ENCODE measurements around the gene IFT57. TPM values are rescaled to one million over a fixed set of nuclear protein-coding genes. Genes with fewer than 3 reads are reported as not detected.

Gene IFT57
- polyA plus RNA-seq, 1 donor (not counting 4 experiments of a cell fraction or from before 2014, with no cell fraction given): 47.6 TPM

- Histone ChIP-seq H3K27ac (ENCODE audit: control insufficient read depth, insufficient read depth, low read length) (no peak overlapping the region), H3K4me1 (ENCODE audit: control insufficient read depth, extremely low read depth, insufficient read depth, low read length) (no peaks in the 10 kb centered on the region), H2AFZ (ENCODE audit: control insufficient read depth, low read length) (no peak overlapping the region), H3K4me2 (ENCODE audit: control insufficient read depth, extremely low read depth, insufficient read depth, low read depth, low read length) (no peak overlapping the region), H3K36me3 (ENCODE audit: control insufficient read depth in 2 of 2, extremely low read depth in 1 of 2, insufficient read depth in 2 of 2, low read length in 2 of 2) (no peaks in the 10 kb centered on the region), H3K4me3 (ENCODE audit: control insufficient read depth in 2 of 3, extremely low read depth in 1 of 3, insufficient read depth in 2 of 3, low read depth in 1 of 3, low read length in 3 of 3) (no peak overlapping the region), H3K9me1 (ENCODE audit: control insufficient read depth, extremely low read depth, insufficient read depth, low read length) (no peaks in the 10 kb centered on the region), H4K20me1 (ENCODE audit: control insufficient read depth, extremely low read depth, insufficient read depth, low read length) (no peaks in the 10 kb centered on the region), H3K9me3 (ENCODE audit: control insufficient read depth, low read depth, low read length) (no peaks in the 10 kb centered on the region), H3K79me2 (ENCODE audit: control insufficient read depth, insufficient read depth, low read length) (no peaks in the 10 kb centered on the region), H3K9ac (ENCODE audit: control insufficient read depth, extremely low read depth, insufficient read depth, low read length) (no peak overlapping the region), H3K27me3 (ENCODE audit: control insufficient read depth, extremely low read depth, insufficient read depth, low read length) (no peaks in the 10 kb centered on the region)
- no peak for FAIRE-seq
- DNase-seq (ENCODE audit: low read depth, low spot score): no peak
- dilution Hi-C loops (cut with MboI; ENCODE audit: extremely low pct_ligation_motif_present, low sequenced_read_pairs): no loop called here
- TF ChIP-seq CTCF (optimal IDR thresholded peaks at IDR 0.05 in 1 of 3, IDR thresholded peaks at IDR 0.05 in 1 of 3, conservative IDR thresholded peaks at IDR 0.05 in 1 of 3; ENCODE audit: extremely low read depth in 1 of 3, insufficient read depth in 2 of 3, low read length in 3 of 3): no peak
- TF ChIP-seq EZH2 (IDR thresholded peaks at IDR 0.05; ENCODE audit: low read length): no peak
Observed at GRCh38 chr3:108239082-108239481, 16.9 kb upstream of the IFT57 start.

- dilution Hi-C loops (cut with MboI; ENCODE audit: extremely low pct_ligation_motif_present, low sequenced_read_pairs): no loop called here
- Histone ChIP-seq H3K27ac (ENCODE audit: control insufficient read depth, insufficient read depth, low read length) (no peak overlapping the region), H2AFZ (ENCODE audit: control insufficient read depth, low read length) (no peak overlapping the region), H3K79me2 (ENCODE audit: control insufficient read depth, insufficient read depth, low read length) (no peaks in the 10 kb centered on the region), H4K20me1 (ENCODE audit: control insufficient read depth, extremely low read depth, insufficient read depth, low read length) (no peaks in the 10 kb centered on the region), H3K27me3 (ENCODE audit: control insufficient read depth, extremely low read depth, insufficient read depth, low read length) (no peaks in the 10 kb centered on the region), H3K36me3 (ENCODE audit: control insufficient read depth in 2 of 2, extremely low read depth in 1 of 2, insufficient read depth in 2 of 2, low read length in 2 of 2) (no peaks in the 10 kb centered on the region), H3K4me1 (ENCODE audit: control insufficient read depth, extremely low read depth, insufficient read depth, low read length) (no peaks in the 10 kb centered on the region), H3K9me1 (ENCODE audit: control insufficient read depth, extremely low read depth, insufficient read depth, low read length) (no peaks in the 10 kb centered on the region), H3K9me3 (ENCODE audit: control insufficient read depth, low read depth, low read length) (no peaks in the 10 kb centered on the region), H3K9ac (ENCODE audit: control insufficient read depth, extremely low read depth, insufficient read depth, low read length) (no peak overlapping the region), H3K4me3 (ENCODE audit: control insufficient read depth in 2 of 3, extremely low read depth in 1 of 3, insufficient read depth in 2 of 3, low read depth in 1 of 3, low read length in 3 of 3) (no peak overlapping the region), H3K4me2 (ENCODE audit: control insufficient read depth, extremely low read depth, insufficient read depth, low read depth, low read length) (no peak overlapping the region)
- FAIRE-seq (no peak), DNase-seq (ENCODE audit: low read depth, low spot score) (no peak)
- TF ChIP-seq CTCF (optimal IDR thresholded peaks at IDR 0.05 in 1 of 3, IDR thresholded peaks at IDR 0.05 in 1 of 3, conservative IDR thresholded peaks at IDR 0.05 in 1 of 3; ENCODE audit: extremely low read depth in 1 of 3, insufficient read depth in 2 of 3, low read length in 3 of 3) (no peak), EZH2 (IDR thresholded peaks at IDR 0.05; ENCODE audit: low read length) (no peak)
Observed at GRCh38 chr3:108235290-108235689, 13.1 kb upstream of the IFT57 start.
